ENCODE measurements around the gene MYMX. TPM values are rescaled to one million over a fixed set of nuclear protein-coding genes. Genes with fewer than 3 reads are reported as not detected.
A peak's percentile ranks its signal among the peaks of the same experiment; 100 is the strongest.

MYMX gene
- total and polyA plus RNA-seq, 2 of the 13 experiments (the other 11 are each of a cell fraction or from before 2014, with no cell fraction given), result not detected

DNA sequence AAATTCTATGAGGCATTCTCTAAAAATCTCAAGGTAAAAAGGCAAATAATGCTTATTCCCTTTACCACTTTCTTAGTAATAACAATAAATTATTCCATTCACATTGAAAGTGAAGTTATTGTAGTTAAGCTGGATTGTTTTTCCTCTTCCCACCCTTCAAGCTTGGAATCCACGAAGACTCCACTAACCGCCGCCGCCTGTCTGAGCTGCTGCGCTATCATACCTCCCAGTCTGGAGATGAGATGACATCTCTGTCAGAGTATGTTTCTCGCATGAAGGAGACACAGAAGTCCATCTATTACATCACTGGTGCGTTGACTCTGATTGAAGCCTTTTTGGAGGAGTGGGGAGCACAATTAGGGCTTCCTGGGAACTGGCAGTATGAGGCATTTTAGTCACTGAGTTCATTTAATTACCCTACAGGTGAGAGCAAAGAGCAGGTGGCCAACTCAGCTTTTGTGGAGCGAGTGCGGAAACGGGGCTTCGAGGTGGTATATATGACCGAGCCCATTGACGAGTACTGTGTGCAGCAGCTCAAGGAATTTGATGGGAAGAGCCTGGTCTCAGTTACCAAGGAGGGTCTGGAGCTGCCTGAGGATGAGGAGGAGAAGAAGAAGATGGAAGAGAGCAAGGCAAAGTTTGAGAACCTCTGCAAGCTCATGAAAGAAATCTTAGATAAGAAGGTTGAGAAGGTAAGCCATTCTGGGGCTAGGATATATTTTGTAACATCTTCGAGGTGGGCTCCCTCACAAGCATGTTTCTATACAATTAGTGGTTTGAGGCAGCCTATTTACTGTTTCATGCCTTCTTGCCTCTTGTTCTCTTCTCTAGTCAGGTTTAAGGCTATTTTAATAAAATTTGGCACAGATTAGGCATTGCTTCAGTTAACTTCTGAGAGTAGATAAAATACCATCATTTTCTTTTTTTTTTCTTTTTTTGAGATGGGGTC, 35.1 kb downstream of the MYMX start:
- no peak overlapping the region for H3K27ac ChIP-seq (ENCODE audit: extremely low read length, insufficient read depth, low read length)
- no peak overlapping the region for H3K9ac ChIP-seq (ENCODE audit: insufficient read depth, low read depth, low read length)
- intact Hi-C loops (cut with micrococcal nuclease; ENCODE audit: unreplicated experiment), result loop anchor here (5.0 kb wide), 1 partner anchor 155 kb away; no protein-coding TSS in a partner anchor
- peaks cover 95% of the 10 kb centered on the region for H4K20me1 ChIP-seq (ENCODE audit: insufficient read depth, low read length)
- ChIA-PET POLR2A (interaction anchor here (0.6 kb wide), 1 partner anchor 27 kb away, joined by 3 read pairs; no protein-coding TSS in a partner anchor), CTCF (ENCODE audit: low intra/inter-chr PET ratio, low total read pairs) (no interaction called here)
- H3K27me3 ChIP-seq (ENCODE audit: control insufficient read depth in 1 of 2, insufficient read depth in 2 of 2, low read length in 2 of 2), result no peaks in the 10 kb centered on the region; a peak in 1 of 5 replicates
- no peak for ATAC-seq
- no peak for FAIRE-seq
- peaks cover 65% of the 10 kb centered on the region for H3K79me2 ChIP-seq (ENCODE audit: insufficient read depth, low read length)
- BruUV-seq (replicated peaks), result no TSS peak
- no peak overlapping the region for H3K4me2 ChIP-seq (ENCODE audit: low read depth, low read length)
- WGBS (ENCODE audit: low lambda C conversion rate), result 95% methylated on average over 14 of the region's 14 CpGs
- in situ Hi-C loops (cut with HindIII; ENCODE audit: extremely low pct_ligation_motif_present, low pct_unique_long_range_greater_than_20kb), result no loop called here
- no peak overlapping the region for H3K4me3 ChIP-seq (replicated peaks in 1 of 3; ENCODE audit: insufficient read depth in 1 of 3, low read depth in 2 of 3, low read length in 3 of 3)
- DNase-seq (ENCODE audit: low spot score), result no peak
- H2AFZ ChIP-seq (ENCODE audit: low read length), result no peak overlapping the region
- no peaks in the 10 kb centered on the region for H3K9me3 ChIP-seq (ENCODE audit: low read length)
- peaks cover 83% of the 10 kb centered on the region for H3K4me1 ChIP-seq (ENCODE audit: insufficient read depth, low read length)
- peaks cover 45 to 71% of the 10 kb centered on the region in 2 experiments for H3K36me3 ChIP-seq (replicated peaks in 1 of 2; ENCODE audit: control insufficient read depth in 1 of 2, insufficient read depth in 2 of 2, low read length in 2 of 2)
- TF ChIP-seq ZNF556 (CRISPR knock-in tag; IDR thresholded peaks at IDR 0.05; ENCODE audit: borderline replicate concordance), result no peak
- TF ChIP-seq, protein P1, sequence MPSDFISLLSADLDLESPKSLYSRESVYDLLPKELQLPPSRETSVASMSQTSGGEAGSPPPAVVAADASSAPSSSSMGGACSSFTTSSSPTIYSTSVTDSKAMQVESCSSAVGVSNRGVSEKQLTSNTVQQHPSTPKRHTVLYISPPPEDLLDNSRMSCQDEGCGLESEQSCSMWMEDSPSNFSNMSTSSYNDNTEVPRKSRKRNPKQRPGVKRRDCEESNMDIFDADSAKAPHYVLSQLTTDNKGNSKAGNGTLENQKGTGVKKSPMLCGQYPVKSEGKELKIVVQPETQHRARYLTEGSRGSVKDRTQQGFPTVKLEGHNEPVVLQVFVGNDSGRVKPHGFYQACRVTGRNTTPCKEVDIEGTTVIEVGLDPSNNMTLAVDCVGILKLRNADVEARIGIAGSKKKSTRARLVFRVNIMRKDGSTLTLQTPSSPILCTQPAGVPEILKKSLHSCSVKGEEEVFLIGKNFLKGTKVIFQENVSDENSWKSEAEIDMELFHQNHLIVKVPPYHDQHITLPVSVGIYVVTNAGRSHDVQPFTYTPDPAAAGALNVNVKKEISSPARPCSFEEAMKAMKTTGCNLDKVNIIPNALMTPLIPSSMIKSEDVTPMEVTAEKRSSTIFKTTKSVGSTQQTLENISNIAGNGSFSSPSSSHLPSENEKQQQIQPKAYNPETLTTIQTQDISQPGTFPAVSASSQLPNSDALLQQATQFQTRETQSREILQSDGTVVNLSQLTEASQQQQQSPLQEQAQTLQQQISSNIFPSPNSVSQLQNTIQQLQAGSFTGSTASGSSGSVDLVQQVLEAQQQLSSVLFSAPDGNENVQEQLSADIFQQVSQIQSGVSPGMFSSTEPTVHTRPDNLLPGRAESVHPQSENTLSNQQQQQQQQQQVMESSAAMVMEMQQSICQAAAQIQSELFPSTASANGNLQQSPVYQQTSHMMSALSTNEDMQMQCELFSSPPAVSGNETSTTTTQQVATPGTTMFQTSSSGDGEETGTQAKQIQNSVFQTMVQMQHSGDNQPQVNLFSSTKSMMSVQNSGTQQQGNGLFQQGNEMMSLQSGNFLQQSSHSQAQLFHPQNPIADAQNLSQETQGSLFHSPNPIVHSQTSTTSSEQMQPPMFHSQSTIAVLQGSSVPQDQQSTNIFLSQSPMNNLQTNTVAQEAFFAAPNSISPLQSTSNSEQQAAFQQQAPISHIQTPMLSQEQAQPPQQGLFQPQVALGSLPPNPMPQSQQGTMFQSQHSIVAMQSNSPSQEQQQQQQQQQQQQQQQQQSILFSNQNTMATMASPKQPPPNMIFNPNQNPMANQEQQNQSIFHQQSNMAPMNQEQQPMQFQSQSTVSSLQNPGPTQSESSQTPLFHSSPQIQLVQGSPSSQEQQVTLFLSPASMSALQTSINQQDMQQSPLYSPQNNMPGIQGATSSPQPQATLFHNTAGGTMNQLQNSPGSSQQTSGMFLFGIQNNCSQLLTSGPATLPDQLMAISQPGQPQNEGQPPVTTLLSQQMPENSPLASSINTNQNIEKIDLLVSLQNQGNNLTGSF (CRISPR knock-in tag; IDR thresholded peaks at IDR 0.05), result no peak
- no peak for TF ChIP-seq ZNF441 (CRISPR knock-in tag; IDR thresholded peaks at IDR 0.05; ENCODE audit: borderline replicate concordance)
- no peak for TF ChIP-seq ZNF543 (CRISPR knock-in tag; IDR thresholded peaks at IDR 0.05)
- TF ChIP-seq RBFOX2 (IDR thresholded peaks at IDR 0.05; ENCODE audit: low read depth, low read length), result peak; percentile 74
- no peak for TF ChIP-seq ZKSCAN5 (CRISPR knock-in tag; IDR thresholded peaks at IDR 0.05)
- no peak for TF ChIP-seq ZNF12 (CRISPR knock-in tag; IDR thresholded peaks at IDR 0.05)
- TF ChIP-seq, protein P2, sequence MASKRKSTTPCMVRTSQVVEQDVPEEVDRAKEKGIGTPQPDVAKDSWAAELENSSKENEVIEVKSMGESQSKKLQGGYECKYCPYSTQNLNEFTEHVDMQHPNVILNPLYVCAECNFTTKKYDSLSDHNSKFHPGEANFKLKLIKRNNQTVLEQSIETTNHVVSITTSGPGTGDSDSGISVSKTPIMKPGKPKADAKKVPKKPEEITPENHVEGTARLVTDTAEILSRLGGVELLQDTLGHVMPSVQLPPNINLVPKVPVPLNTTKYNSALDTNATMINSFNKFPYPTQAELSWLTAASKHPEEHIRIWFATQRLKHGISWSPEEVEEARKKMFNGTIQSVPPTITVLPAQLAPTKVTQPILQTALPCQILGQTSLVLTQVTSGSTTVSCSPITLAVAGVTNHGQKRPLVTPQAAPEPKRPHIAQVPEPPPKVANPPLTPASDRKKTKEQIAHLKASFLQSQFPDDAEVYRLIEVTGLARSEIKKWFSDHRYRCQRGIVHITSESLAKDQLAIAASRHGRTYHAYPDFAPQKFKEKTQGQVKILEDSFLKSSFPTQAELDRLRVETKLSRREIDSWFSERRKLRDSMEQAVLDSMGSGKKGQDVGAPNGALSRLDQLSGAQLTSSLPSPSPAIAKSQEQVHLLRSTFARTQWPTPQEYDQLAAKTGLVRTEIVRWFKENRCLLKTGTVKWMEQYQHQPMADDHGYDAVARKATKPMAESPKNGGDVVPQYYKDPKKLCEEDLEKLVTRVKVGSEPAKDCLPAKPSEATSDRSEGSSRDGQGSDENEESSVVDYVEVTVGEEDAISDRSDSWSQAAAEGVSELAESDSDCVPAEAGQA (IDR thresholded peaks at IDR 0.05; ENCODE audit: low read depth), result no peak
- TF ChIP-seq, protein P2 (CRISPR knock-in tag; IDR thresholded peaks at IDR 0.05; ENCODE audit: borderline replicate concordance), result no peak
- TF ChIP-seq GFI1 (CRISPR knock-in tag; IDR thresholded peaks at IDR 0.05; ENCODE audit: borderline replicate concordance), result no peak
- no peak for TF ChIP-seq ZFY (CRISPR knock-in tag; IDR thresholded peaks at IDR 0.05)
- TF ChIP-seq GLI4 (CRISPR knock-in tag; IDR thresholded peaks at IDR 0.05; ENCODE audit: borderline replicate concordance), result no peak
